SKM-1 (cell line): ENCODE data around the gene GPA33.

Experiments used
- DNase-seq: peaks from one replicate; lab custom pipeline; 2025; ENCODE audit not compliant: unreplicated experiment; lab: John Stamatoyannopoulos, UW

Gene GPA33

GRCh38 chr1:167118188-167118587 lies 28.0 kb upstream of the GPA33 start:
- DNase-seq, result no peak

- DNase-seq, result no peak
Measured at GRCh38 chr1:167117225-167117624, 27.0 kb upstream of the GPA33 start.

- no peak for DNase-seq
Measured at GRCh38 chr1:167116174-167116573, 26.0 kb upstream of the GPA33 start.

GRCh38 chr1:167115655-167116054 lies 25.5 kb upstream of the GPA33 start:
- no peak for DNase-seq

GRCh38 chr1:167114725-167115124 lies 24.5 kb upstream of the GPA33 start:
- peak; percentile 49 for DNase-seq

GRCh38 chr1:167111868-167112709 lies 21.9 kb upstream of the GPA33 start:
- no peak for DNase-seq

- no peak for DNase-seq
Measured at GRCh38 chr1:167110586-167110985, 20.4 kb upstream of the GPA33 start.

GRCh38 chr1:167109125-167109524 lies 18.9 kb upstream of the GPA33 start:
- DNase-seq, result no peak

- no peak for DNase-seq
Measured at GRCh38 chr1:167107456-167107855, 17.3 kb upstream of the GPA33 start.

- no peak for DNase-seq
Measured at GRCh38 chr1:167106119-167106461, 15.9 kb upstream of the GPA33 start.

GRCh38 chr1:167105271-167106118 lies 15.3 kb upstream of the GPA33 start:
- DNase-seq, result peak; percentile 51

- no peak for DNase-seq
Measured at GRCh38 chr1:167104256-167104633, 14.1 kb upstream of the GPA33 start.

- no peak for DNase-seq
Measured at GRCh38 chr1:167102906-167103573, 12.9 kb upstream of the GPA33 start.

- no peak for DNase-seq
Measured at GRCh38 chr1:167101754-167102153, 11.6 kb upstream of the GPA33 start.

GRCh38 chr1:167100730-167101129 lies 10.6 kb upstream of the GPA33 start:
- no peak for DNase-seq

- DNase-seq, result no peak
Measured at GRCh38 chr1:167099851-167100250, 9.7 kb upstream of the GPA33 start.

GRCh38 chr1:167095368-167095767 lies 5.2 kb upstream of the GPA33 start:
- no peak for DNase-seq

GRCh38 chr1:167094690-167095089 lies 4.5 kb upstream of the GPA33 start:
- no peak for DNase-seq

- no peak for DNase-seq
Measured at GRCh38 chr1:167093846-167094516, 3.8 kb upstream of the GPA33 start, which contains the start of gene STYXL2. Gene STYXL2 (plus strand): TSS chr1:167094075. CDS start chr1:167094850, 775 bp downstream.

GRCh38 chr1:167092653-167093052 lies 2.5 kb upstream of the GPA33 start:
- no peak for DNase-seq

- no peak for DNase-seq
Measured at GRCh38 chr1:167089939-167090313, 251 bp downstream of the GPA33 start.
